Left ventricle myocardium superior (tissue), 1 donor: Measurements from ENCODE around the gene PCAT7. TPM values are rescaled to one million over a fixed set of nuclear protein-coding genes. Genes with fewer than 3 reads are reported as not detected.
A peak's percentile ranks its signal among the peaks of the same experiment; 100 is the strongest.
"Not testable (repeated sequence)": the region's sequence is repeated elsewhere in the genome, so short reads cannot be mapped to it uniquely, and the experiment has no call there.

Experiments used
- ATAC-seq: fragments of 200-7000 bp; cut with Tn5 transposase; one replicate; pipeline ENCODE4 v1.9.1; 2020; ENCODE audit warnings: mild to moderate bottlenecking, moderate library complexity
- DNase-seq: peaks from one replicate; pipeline ENCODE4 v3.0.0-alpha.2; 2020
- intact Hi-C: fragments of 100-400 bp; cut with micrococcal nuclease; formaldehyde crosslinking; loops from one replicate; pipeline ENCODE4 v1.11.0; 2022
- total RNA-seq: library from RNA; stranded (reverse); fragmentation: NEBNext Ultra II Directional; extraction: Animal tissue kit (Norgen Biotek cat#: 25700); gene quantifications from one replicate; pipeline ENCODE4 v1.2.1, GENCODE V29; 2021
- donor health status: DM: no; HTN: yes; CAD: no; lungs with severe emphysema.

The PCAT7 gene
- total RNA-seq, 1 donor from 2014 or later: not detected

DNA sequence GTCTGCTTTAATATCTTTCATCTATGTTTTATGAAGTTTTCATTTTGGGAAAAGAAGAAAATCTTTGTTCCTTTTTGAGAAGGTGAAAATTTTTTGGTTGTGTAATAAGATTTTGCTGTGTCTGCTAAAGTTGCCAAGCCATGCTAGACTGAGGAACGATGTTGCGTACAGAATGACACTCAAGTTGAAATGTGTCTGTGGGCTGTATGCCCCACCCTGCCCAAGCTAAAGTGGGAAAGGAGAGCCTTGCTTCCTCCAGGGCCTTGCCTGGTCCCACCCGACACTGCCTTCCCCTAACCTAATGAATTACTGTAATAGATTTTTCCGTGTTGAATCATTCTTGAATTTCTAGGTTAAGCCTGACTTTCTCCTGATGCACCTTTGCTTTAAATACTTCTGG, 2.5 kb downstream of the PCAT7 start:
- ATAC-seq: no peak
- DNase-seq: no peak
- intact Hi-C loops: no loop called here

DNA sequence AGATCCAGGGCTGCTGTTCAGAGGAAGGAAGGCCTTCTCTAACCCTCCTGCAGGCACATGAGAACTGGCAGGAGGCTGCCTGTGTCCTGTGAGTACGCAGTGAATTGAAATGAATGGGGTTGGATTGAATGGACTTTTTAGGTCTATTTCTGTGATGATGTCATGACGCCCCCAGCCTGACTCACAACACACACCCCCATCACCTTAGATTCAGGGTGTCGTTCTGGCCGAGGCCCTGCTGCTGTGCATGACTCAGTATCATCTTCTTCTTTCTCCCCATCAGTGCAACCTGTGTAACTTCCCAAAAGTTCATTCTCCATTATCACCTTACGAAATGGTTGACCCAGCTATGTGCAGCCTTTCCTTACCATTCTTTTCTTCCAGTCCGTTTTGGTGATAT, 5.4 kb downstream of the PCAT7 start:
- intact Hi-C loops: no loop called here
- ATAC-seq (no peak), DNase-seq (no peak)

DNA sequence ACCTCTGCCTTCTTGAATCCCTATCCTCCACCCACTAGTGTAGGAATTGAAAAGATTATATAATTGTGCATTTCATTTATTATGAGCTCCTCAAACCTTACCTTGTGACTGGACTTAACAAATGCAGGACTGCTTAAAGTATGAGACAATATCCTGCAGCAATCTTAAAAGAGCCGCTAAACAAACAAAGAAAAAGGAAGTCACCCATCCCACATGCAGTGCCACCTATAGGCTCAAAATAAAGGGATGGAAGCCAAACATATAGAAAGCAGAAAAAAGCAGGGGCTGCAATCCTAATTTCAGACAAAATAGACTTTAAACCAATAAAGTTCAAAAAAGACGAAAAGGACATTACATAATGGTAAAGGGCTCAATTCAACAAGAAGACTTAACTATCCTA, 8.7 kb downstream of the PCAT7 start:
- ATAC-seq (no peak), DNase-seq (no peak)
- intact Hi-C loops: no loop called here

DNA sequence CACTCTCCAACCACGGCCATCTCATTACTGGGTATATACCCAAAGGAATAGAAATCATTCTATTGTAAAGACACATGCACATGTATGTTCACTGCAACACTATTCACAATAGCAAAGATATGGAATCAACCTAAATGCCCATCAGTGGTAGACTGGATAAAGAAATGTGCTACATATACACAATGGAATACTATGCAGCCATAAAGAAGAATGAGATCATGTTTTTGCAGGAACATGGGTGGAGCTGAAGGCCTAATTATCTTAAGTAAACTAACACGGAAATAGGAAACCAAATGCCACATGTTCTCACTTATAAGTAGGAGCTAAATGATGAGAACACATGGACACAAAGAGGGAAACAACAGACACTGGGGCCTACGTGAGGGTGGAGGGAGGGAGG, 9.4 kb downstream of the PCAT7 start:
- DNase-seq, intact Hi-C loops, ATAC-seq: not testable (repeated sequence)

DNA sequence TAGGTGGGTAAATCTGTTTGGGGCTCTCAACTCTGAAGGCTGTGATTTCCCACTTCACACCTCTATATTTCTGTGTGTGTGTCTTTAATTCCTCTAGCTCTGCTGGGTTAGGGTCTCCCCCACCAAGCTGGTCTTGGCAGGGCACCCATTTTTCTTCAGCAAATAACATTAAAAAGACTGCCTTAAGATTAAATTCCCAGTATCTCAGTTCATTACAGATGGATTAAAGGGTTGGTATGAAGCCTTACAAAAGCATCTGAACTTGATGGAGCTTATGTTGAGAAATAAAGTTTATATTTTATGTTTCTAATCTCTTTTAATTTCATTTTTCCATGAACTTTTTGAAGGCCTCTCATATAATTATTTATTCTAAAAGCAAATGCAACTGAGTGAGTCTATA, 11.7 kb downstream of the PCAT7 start:
- intact Hi-C loops: no loop called here
- ATAC-seq: no peak

DNA sequence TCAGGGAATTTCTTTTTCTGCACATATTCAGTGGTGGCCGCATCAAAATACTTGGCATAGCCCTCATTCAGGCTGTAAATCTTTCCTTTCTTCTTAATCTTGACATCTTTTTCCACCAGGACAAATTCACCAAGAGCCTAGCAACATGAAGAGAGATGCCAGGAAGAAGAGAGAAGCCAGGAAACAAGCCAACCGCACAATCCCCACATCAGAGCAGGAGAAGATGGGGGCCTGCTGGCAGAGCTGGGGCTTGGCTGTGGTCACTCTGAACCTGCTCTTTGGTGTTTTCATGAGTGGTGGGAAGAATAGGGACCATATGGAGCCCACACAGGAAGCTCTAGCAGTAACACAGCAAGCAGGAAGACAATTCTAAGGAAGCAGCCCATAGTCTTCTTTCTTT, 12.4 kb downstream of the PCAT7 start:
- DNase-seq: no peak
- no peak for ATAC-seq
- intact Hi-C loops: no loop called here

More for the DNA sequence above, 11.7 kb downstream of the PCAT7 start:
- no peak for DNase-seq

DNA sequence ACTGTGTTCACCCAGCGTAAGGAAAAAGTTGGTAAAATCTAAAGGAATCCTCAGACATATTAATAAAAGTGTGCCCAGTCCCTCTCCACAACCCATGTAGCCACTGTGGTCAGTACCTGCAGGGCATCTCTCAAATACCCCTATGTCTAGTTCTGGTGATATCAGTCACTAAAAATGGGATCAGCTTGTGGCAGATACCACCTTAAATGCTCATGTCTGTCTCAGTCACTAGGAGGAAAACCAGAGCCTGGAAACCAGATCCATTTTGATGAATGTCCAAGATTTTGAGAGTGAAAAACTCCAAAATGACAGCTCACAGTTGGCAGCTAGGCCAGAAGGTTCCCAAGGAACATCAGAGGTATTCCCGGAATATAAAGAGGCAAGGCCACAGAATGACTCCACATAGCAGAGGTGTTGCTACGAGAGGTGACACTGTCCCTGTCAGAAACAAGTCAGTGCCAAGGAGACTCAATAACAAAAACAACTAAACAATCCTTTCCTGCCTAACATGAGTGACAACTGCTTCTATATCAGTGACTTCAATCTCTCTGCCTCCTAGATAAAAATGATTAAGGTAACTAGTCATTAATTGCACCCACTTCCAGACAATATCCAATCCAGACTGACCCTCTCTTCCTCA, 13.5 kb downstream of the PCAT7 start:
- ATAC-seq (peak; percentile 80), DNase-seq (no peak)
- intact Hi-C loops: no loop called here

DNA sequence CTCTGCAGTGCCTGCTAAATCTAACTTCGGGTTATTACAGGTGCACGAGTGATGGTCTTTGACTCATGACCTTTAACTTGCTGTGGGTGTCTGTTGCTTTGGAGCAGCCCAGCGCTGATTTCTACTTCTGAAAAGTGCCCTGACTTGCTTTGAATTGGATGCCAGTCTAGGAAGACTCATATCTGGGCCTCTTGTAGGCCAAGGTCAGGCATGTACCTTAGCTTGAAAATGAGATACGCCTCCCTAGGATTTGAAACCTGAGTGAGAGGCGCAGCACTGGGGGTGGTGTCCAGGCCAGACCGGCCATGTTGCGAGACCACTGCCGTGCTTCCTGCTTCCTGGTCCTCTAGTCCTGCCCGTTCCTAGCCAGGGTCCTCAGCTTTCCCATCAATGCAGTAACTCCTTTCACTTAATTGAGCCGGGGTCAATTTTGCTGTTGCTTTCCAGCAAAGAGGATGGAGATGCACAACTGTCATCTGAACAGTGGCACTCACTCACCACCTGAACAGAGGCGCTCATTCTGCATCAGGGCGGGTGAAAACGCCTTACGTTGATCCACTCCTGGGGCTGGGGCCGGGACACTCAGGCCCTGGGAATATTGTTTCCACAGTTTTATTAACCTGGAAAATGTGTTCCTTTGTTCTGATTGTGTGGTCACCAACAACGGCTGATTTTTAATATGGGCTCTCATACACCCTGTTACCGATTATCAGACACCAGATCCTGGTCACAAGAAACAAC, 14.3 kb downstream of the PCAT7 start:
- DNase-seq (no peak), ATAC-seq (no peak)
- intact Hi-C loops: no loop called here

DNA sequence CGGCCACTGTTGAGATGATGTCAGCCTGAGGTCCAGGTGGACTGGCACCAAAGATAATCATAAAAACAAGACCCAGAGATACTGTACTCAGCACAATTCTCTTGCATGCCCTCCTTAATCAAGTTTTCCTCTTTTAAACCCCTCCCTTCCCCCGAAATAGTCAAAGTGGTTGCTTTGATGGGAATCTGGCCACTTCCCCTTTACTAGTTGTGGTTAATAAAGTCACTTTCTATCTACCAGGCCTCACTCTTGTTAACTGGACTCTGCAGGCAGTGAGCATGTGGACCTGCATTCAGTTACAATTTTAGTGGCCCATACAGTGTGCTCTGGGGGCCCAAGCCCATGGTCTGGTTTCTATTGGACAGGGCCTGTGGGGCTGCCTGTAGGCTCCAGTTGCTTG, 21.2 kb downstream of the PCAT7 start:
- intact Hi-C loops: no loop called here
- ATAC-seq: no peak
- no peak for DNase-seq

DNA sequence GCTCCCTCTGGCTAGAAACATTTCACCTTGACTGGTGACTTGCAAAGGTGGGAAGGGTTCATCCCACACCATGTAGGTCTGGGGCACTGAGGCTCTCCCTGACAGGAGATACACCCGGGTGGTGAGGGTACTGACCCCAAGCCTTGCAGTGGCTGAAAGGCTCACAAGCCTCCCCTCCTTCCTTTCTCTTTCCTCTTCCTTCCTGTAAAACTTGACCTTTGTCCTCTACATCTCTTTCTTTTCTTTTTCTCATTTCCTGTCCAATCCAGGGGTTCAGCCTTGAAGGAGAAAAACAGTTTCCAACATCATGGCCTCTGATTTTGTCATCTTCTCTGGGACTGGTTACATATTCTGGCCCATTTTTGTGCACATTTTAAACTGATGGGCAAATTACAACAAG, 22.2 kb downstream of the PCAT7 start:
- intact Hi-C loops: no loop called here
- ATAC-seq (no peak), DNase-seq (no peak)

DNA sequence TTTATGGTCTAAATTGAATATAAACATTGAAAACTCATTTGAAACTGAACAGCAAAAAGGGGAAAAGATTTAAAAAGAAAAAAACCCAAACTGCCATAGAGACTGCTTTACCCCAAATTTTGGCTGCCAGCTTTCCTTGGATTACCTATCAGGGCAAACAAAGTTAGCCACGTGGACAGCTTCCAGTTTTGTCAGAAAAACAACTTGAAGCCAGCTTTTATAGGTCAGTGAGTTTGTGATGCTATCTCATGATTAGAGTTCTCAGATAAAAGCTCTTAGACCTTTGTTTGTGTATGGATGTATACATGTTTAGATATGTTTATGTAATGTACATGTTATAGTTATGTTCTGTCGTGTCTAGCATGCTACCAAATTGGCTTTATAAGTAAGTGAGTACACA, 22.7 kb downstream of the PCAT7 start:
- ATAC-seq: no peak
- intact Hi-C loops: no loop called here
- DNase-seq: no peak

DNA sequence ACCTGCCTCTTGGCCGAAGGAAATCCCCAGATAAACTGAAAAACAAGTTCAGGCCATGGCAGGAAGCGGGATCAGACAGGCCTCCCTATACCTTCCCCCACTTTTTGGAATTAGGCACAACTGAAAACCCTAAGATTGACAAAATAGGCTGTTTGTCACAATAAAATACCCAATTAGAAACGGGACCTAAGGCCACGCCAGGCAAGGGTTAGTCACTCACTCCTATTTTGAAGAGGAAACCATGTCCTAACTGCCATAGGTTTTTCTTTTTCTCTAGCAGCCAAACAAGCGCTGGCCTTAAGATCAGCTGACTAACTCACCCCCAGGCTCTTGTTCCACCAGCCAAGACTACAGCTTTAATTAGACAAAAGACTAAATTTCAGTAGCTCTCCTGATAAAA, 26.8 kb downstream of the PCAT7 start:
- ATAC-seq (no peak), DNase-seq (no peak)
- intact Hi-C loops: no loop called here

DNA sequence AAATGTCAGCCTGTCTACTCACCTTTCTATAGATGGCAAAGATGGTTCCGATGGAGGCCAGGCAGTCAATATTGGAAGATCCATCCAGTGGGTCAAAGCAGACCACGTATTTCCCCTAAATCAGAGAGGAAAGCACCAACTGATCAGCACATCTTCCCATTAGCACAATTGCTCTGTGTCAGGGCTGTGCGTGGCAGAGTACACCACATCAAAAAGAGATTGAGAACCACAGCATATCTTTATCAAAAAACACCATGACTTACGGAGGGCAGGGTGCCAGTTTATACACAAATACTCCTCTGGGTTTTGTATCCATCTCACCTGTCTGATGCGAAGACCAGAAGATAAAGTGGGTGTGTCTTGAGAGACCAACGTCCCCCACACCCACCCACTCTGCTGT, 29.7 kb downstream of the PCAT7 start:
- intact Hi-C loops: no loop called here

DNA sequence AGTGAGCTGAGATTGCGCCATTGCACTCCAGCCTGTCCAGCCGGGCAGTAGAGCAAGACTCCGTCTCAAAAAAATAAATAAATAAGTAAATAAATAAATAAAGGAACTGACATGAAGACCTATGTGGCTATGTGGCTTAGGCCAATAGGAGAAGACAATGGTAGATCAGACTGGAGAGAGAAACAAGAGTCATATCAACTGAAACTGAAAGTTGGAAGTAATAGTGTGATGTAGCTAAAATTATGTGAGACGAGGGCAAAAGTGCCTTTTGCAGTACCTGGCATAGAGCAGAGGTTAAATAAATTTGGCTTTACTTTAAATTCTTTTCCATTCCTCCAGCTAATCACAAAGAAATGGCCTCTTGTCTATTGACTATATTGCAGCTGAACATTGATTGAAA, 31.4 kb downstream of the PCAT7 start:
- intact Hi-C loops: no loop called here
- DNase-seq (no peak), ATAC-seq (no peak)

More for the DNA sequence above, 29.7 kb downstream of the PCAT7 start:
- no peak for DNase-seq
- no peak for ATAC-seq

DNA sequence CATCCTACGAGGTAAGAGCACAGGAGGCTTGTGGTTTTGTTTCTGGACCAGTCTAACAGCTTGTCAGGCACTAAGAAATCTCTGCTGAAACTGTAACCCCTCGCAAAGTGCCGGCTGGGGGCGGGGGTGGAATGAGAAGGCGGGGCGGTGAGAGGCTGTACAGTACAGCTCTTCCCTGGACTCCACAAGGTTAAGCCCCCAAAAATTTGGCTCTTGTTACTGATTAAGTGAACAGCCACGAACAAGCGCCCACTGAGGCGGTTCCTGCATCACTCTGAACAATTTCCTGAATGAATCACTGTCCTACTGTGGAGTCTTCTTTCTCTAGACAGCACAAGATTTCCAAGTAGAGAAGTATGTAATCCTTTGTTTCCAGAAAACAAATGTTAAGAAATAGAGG, 31.9 kb downstream of the PCAT7 start:
- ATAC-seq (no peak), DNase-seq (no peak)
- intact Hi-C loops: no loop called here

DNA sequence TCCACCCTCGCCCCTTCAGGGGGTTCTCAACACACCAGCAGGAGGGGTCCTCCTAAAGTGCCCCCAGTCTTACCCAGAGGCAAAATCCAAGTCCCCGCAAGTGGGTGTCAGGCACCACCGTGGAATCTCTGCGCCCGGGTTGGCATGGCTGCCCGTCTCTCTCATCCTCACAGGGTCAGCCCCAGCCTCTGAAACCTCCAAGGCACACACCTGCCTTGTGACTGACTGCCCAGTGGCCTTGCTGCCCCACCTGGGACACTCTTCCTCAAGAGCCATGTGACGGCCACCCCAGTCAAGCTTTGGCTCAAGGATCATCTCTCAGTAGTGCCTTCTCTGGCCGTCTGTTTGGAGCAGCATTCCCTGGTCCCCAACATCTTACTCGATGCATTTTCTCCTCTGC, 33.8 kb downstream of the PCAT7 start:
- intact Hi-C loops: no loop called here
- ATAC-seq (no peak), DNase-seq (no peak)

DNA sequence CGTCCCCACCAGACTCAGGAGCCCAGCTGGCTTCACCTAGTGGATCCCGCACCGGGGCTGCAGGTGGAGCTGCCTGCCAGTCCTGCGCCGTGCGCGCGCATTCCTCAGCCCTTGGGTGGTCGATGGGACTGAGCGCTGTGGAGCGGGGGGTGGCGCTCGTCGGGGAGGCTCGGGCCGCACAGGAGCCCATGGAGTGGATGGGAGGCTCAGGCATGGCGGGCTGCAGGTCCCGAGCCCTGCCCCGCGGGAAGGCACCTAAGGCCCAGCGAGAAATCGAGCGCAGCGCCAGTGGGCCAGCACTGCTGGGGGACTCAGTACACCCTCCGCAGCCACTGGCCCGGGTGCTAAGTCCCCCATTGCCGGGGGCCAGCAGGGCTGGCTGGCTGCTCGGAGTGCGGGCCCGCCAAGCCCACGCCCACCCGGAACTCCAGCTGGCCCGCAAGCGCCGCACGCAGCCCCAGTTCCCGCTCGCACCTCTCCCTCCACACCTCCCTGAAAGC, 36.2 kb downstream of the PCAT7 start:
- intact Hi-C loops, DNase-seq, ATAC-seq: not testable (repeated sequence)

DNA sequence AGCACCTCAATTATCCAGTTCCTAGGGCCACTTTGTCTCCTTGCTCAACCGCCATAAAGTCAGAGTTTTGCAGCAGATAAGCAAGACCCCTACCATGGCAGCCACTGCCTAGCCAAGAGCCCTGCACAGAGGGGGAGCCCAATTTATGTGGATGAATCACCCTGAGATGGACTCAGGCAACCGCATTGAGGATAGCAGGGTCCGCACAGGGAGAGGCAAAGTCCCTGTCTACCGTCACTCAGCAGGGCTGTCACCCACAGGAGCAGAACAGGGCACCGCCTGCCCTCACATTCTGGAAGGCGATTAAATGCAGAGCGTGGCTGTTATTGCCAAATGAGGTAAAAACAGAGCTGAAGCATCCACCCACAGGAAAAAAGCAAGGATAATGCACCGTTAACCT, 37.0 kb downstream of the PCAT7 start:
- ATAC-seq (no peak), DNase-seq (no peak)
- intact Hi-C loops: no loop called here

DNA sequence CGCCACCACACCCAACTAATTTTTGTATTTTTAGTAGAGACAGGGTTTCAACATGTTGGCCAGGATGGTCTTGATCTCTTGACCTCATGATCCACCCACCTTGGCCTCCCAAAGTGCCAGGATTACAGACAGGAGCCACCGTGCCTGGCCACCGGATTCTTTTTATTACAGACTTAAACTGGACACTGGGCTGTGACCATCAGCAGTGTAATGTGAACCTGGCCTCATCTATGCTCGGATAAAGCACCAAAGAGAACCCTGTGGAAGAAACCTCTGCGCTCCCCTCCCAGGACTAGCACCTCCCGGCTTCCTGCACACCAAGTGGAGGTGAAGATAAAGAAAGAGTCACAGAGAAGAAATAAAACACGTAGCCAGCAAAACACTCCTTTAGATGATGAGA, 37.8 kb downstream of the PCAT7 start:
- ATAC-seq, intact Hi-C loops, DNase-seq: not testable (repeated sequence)

DNA sequence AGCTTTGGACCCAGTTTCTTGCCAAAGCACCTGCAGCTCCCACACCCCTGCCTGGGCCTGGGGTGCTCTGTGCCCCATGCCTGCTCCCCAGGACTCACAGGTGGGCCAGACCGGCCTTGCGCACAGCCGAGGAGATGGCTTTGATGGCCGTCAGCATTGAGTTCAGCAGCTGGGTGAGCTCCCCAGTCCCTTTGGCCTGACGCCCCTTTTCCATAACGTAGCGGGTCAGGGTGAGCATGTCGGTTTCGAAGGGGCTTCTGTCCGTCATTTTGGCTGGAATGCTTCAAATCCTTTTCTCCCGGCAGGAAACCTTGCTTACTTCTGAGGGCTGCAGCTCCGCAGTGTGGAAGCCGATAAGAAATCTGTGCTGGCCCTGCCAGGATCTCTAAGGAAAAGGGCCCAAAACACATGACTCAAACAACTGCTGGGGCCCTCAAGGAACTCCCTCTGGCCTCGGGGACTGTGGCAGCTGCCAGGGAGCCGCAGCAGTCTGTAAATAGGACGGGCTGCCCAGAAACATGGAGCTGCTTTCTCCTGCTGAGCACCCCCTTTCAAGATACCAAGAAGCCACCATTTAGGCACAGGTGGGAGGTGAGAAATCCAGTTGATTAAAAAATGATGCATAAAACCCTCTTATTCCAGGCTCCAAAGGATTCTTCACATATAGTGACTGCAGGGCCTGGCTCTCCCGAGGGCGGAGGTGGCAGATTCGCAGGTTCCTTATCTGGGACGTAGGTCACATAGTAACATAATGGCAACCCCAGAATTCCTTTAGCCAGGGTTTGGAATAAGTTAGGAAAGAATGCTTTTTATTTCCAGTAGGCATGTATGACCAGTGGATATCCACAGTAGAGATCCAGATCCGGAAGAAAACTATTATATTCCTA, 38.8 kb downstream of the PCAT7 start, which contains the start of gene FBP2:
Gene FBP2, minus strand, starts transcription at position 366 of the 887 bp plus-strand sequence. Its CDS starts 98 bp downstream, at position 268.
- intact Hi-C loops: no loop called here
- DNase-seq (no peak), ATAC-seq (peak; percentile 45)
